ENCODE data around the gene BPIFB2. TPM values are rescaled to one million over a fixed set of nuclear protein-coding genes. Genes with fewer than 3 reads are reported as not detected.

The BPIFB2 gene
- total RNA-seq, 3 donors from 2014 or later (not counting 1 experiment from before 2014, with no cell fraction given): not detected

DNA sequence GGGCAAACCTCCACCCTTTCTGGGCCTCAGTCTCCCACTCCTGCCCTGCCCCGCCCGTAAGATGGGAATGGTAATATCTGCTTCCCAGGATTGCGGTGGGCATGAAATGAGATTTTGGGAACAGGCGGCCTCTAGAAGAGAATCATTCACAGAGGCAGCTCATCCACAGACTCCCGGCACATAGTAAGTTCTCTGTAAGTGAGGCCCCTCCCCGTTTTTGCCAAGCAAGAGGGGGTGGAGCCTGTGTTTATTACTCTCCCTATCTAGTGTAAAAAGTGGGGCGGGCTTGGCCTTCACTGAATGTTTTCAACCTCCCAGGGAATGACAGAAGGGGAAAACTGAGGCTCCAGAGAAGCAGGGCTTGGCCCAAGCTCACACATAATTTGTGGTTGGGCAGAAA is 23.3 kb upstream of the BPIFB2 start:
- H3K4me3 Mint-ChIP-seq: no peak overlapping the region
- no peaks in the 10 kb centered on the region for H3K4me1 Mint-ChIP-seq
- no peaks in the 10 kb centered on the region for H3K36me3 Mint-ChIP-seq
- H3K9me3 ChIP-seq (ENCODE audit: control insufficient read depth, insufficient read depth, low read length): no peaks in the 10 kb centered on the region
- intact Hi-C loops (cut with micrococcal nuclease): no loop called here
- H3K27ac ChIP-seq (ENCODE audit: low read length): no peak overlapping the region
- H3K27ac Mint-ChIP-seq: no peak overlapping the region
- H3K27me3 Mint-ChIP-seq (ENCODE audit: low read depth in 2 of 2): no peaks in the 10 kb centered on the region
- ATAC-seq (no peak), DNase-seq (no peak)
- no peaks in the 10 kb centered on the region for H3K27me3 ChIP-seq (ENCODE audit: control insufficient read depth, insufficient read depth, low read length)
- H3K4me3 ChIP-seq (ENCODE audit: low read length): no peak overlapping the region
- WGBS (ENCODE audit: insufficient coverage): 81% methylated on average over 5 of the region's 7 CpGs
- no peak for TF ChIP-seq CTCF (IDR thresholded peaks at IDR 0.05)
- no peaks in the 10 kb centered on the region for H3K9me3 Mint-ChIP-seq
- no peaks in the 10 kb centered on the region for H3K4me1 ChIP-seq (ENCODE audit: control insufficient read depth, insufficient read depth, low read length)
- no peaks in the 10 kb centered on the region for H3K36me3 ChIP-seq (ENCODE audit: control insufficient read depth, insufficient read depth, low read length)

- DNase-seq (no peak), ATAC-seq (no peak)
- no peak overlapping the region for H3K4me3 ChIP-seq (ENCODE audit: low read length)
- no peaks in the 10 kb centered on the region for H3K27me3 ChIP-seq (ENCODE audit: control insufficient read depth, insufficient read depth, low read length)
- H3K9me3 Mint-ChIP-seq: no peaks in the 10 kb centered on the region
- no peaks in the 10 kb centered on the region for H3K36me3 ChIP-seq (ENCODE audit: control insufficient read depth, insufficient read depth, low read length)
- H3K4me1 ChIP-seq (ENCODE audit: control insufficient read depth, insufficient read depth, low read length): no peaks in the 10 kb centered on the region
- H3K27me3 Mint-ChIP-seq (ENCODE audit: low read depth in 2 of 2): no peaks in the 10 kb centered on the region
- no peak overlapping the region for H3K27ac ChIP-seq (ENCODE audit: low read length)
- intact Hi-C loops (cut with micrococcal nuclease): no loop called here
- no peaks in the 10 kb centered on the region for H3K4me1 Mint-ChIP-seq
- TF ChIP-seq CTCF (IDR thresholded peaks at IDR 0.05): no peak
- H3K9me3 ChIP-seq (ENCODE audit: control insufficient read depth, insufficient read depth, low read length): no peaks in the 10 kb centered on the region
- H3K4me3 Mint-ChIP-seq: no peak overlapping the region
- 89% methylated on average over 9 of the region's 9 CpGs for WGBS (ENCODE audit: insufficient coverage)
- no peak overlapping the region for H3K27ac Mint-ChIP-seq
- no peaks in the 10 kb centered on the region for H3K36me3 Mint-ChIP-seq
Observed at GRCh38 chr20:32984631-32985354, 22.7 kb upstream of the BPIFB2 start.

GRCh38 chr20:32985596-32985995 is 21.9 kb upstream of the BPIFB2 start:
- ATAC-seq: no peak
- Histone ChIP-seq H3K4me1 (ENCODE audit: control insufficient read depth, insufficient read depth, low read length) (no peaks in the 10 kb centered on the region), H3K9me3 (ENCODE audit: control insufficient read depth, insufficient read depth, low read length) (no peaks in the 10 kb centered on the region), H3K4me3 (ENCODE audit: low read length) (no peak overlapping the region), H3K36me3 (ENCODE audit: control insufficient read depth, insufficient read depth, low read length) (no peaks in the 10 kb centered on the region), H3K27ac (ENCODE audit: low read length) (no peak overlapping the region), H3K27me3 (ENCODE audit: control insufficient read depth, insufficient read depth, low read length) (no peaks in the 10 kb centered on the region)
- no peak for TF ChIP-seq CTCF (IDR thresholded peaks at IDR 0.05)
- no peaks in the 10 kb centered on the region for H3K36me3 Mint-ChIP-seq
- no peaks in the 10 kb centered on the region for H3K9me3 Mint-ChIP-seq
- intact Hi-C loops (cut with micrococcal nuclease): no loop called here
- H3K4me1 Mint-ChIP-seq: no peaks in the 10 kb centered on the region
- no peak for DNase-seq
- 92% methylated on average over 6 of the region's 6 CpGs for WGBS (ENCODE audit: insufficient coverage)
- H3K27me3 Mint-ChIP-seq (ENCODE audit: low read depth in 2 of 2): no peaks in the 10 kb centered on the region
- no peak overlapping the region for H3K27ac Mint-ChIP-seq
- H3K4me3 Mint-ChIP-seq: no peak overlapping the region

Measured in natural killer cell (primary cell).